ENCODE data around the gene IQCE.

- TF ChIP-seq CTCF (conservative IDR thresholded peaks at IDR 0.05) = no peak
- TF ChIP-seq EZH2 (IDR thresholded peaks at IDR 0.05; ENCODE audit: low read depth) = no peak
Observed at GRCh38 chr7:2611401-2611800, 52.6 kb downstream of the IQCE start.

Measured in PC-9 (cell line).